GM18858 (cell line): Measurements from ENCODE around the gene SERTAD2.

Experiments used
- ATAC-seq: cut with Tn5 transposase; IDR thresholded peaks from one replicate; pipeline ENCODE4 v1.9.1; 2021; ENCODE audit not compliant: unreplicated experiment

The SERTAD2 gene

DNA sequence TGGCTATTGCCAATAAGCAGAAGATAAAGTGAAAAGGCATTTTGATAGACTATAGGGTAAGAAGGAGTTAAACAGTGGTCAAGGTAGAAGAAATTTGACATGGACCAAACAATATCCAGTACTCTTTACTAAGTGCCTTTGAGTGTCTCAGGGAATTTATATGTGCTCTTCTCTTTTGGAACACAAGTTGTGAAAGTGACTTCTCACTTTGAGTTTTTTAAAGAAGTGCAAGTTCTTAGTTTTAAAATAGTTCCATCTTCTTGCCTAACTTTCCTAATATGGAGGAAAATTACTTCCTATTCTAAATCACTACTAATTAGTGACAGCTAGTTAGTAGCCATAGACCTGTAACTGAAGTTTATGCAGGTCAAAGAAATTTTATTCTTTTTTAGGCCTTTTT is 66.2 kb downstream of the SERTAD2 start:
- no peak for ATAC-seq

GRCh38 chr2:64586883-64587481 is 66.7 kb downstream of the SERTAD2 start:
- ATAC-seq = no peak

GRCh38 chr2:64586054-64586453 is 67.7 kb downstream of the SERTAD2 start:
- no peak for ATAC-seq

DNA sequence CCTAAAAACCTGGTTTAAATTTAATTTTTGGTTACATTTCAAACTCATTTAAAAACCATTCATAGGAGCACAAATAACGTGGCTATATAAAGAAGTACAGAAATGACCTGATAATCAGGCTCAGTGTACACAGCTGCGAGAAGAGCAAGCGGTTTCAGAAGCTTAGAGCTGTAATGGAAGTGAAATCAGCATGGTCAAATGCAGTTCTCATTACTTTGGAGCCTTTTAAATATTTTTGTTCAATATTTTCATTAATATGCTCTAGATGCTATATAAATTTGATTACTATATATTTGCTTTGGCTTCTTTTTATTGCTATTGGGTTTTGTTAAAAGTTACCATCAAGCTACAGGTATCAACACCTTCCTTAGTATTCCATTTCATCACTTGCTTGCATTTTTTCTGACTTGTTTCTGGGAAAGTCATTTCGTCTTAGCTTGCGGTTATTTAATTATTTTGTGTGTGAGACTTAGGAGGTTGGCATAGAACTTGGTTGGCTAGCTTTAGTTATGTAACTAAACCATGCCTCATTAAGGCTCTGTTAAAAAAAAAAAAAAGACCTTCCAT is 70.9 kb downstream of the SERTAD2 start:
- ATAC-seq = peak; percentile 72

DNA sequence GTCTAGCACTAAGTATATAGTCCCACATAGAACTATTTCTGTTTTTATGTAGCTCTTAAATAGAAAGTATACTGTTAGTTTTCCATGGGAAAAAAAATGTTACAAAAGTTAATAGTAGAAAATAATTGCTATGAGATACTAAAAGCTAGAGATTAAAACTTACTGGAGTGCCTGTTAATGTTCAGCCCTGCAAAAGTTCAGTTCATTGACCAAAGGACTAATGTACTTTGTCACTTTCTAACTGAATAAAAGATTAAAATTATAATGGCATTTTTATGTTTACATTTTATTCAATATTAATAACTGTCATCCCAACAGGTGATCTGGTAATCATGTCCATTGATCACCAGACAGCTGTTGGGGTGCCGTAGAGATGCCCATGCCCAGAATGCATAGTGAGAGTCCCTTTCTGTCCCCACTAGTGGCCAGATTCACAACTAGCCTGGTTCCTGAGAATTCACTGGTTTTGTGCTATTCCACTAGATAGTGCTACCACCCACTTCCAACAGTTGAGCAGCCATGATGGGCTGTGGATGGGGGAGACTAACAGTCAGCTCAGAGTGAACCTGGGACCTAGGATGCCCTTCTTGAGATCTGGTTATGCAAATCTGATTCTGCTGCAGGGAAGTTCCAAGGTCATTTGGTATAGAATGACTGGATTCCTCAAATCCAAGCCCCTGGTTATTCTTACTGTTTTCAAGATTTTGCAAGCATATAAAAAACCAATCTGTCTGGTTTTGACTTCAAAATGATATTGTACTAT is 71.8 kb downstream of the SERTAD2 start:
- no peak for ATAC-seq
